Measurements from ENCODE around the gene ZNF219.
"Not testable (repeated sequence)": the region's sequence is repeated elsewhere in the genome, so short reads cannot be mapped to it uniquely, and the experiment has no call there.

ZNF219 gene

GRCh38 chr14:21040941-21041340 lies 57.5 kb downstream of the ZNF219 start:
- DNase-seq, result not testable (repeated sequence)

- DNase-seq, result no peak
Measured at GRCh38 chr14:21040370-21040925, 58.0 kb downstream of the ZNF219 start.
